ENCODE measurements around the gene ADGRG2. TPM values are rescaled to one million over a fixed set of nuclear protein-coding genes. Genes with fewer than 3 reads are reported as not detected.

The ADGRG2 gene
- total and polyA plus RNA-seq, 2 donors (not counting 1 experiment from before 2014, with no cell fraction given), result not detected

- H3K4me1 Mint-ChIP-seq, result peaks cover 2% of the 10 kb centered on the region
- Histone ChIP-seq H3K27me3 (replicated peaks in 1 of 4; ENCODE audit: control extremely low read depth in 1 of 4, control insufficient read depth in 3 of 4, insufficient read depth in 4 of 4, low read length in 3 of 4) (peaks cover 0 to 12% (median 6%) of the 10 kb centered on the region in 4 experiments), H3K36me3 (replicated peaks in 1 of 2; ENCODE audit: control extremely low read depth in 1 of 2, control insufficient read depth in 1 of 2, extremely low read depth in 1 of 2, insufficient read depth in 2 of 2, low read length in 1 of 2) (no peaks in the 10 kb centered on the region), H2AFZ (ENCODE audit: insufficient read depth, low read depth, low read length, poor library complexity, severe bottlenecking) (no peak overlapping the region), H3K4me1 (ENCODE audit: control insufficient read depth in 2 of 2, insufficient read depth in 2 of 2, low read length in 2 of 2) (no peaks in the 10 kb centered on the region), H3K4me2 (replicated peaks; ENCODE audit: low read depth, low read length, poor library complexity, severe bottlenecking) (no peak overlapping the region), H3K4me3 (ENCODE audit: control extremely low read depth in 1 of 5, extremely low read depth in 1 of 5, insufficient read depth in 1 of 5, low read depth in 2 of 5, low read length in 4 of 5) (no peak overlapping the region), H3K27ac (ENCODE audit: low read length in 2 of 2) (no peak overlapping the region), H4K20me1 (ENCODE audit: control insufficient read depth, insufficient read depth, low read length, poor library complexity, severe bottlenecking) (no peaks in the 10 kb centered on the region), H3K9ac (ENCODE audit: low read length) (no peak overlapping the region), H3K9me3 (ENCODE audit: control extremely low read depth in 1 of 3, control insufficient read depth in 2 of 3, insufficient read depth in 1 of 3, low read length in 2 of 3) (no peaks in the 10 kb centered on the region), H3K79me2 (ENCODE audit: control insufficient read depth, insufficient read depth, low read length) (no peaks in the 10 kb centered on the region)
- intact Hi-C loops (cut with micrococcal nuclease), result no loop called here
- no peaks in the 10 kb centered on the region for H3K9me3 Mint-ChIP-seq (ENCODE audit: insufficient read depth)
- peaks cover 31% of the 10 kb centered on the region for H3K27me3 Mint-ChIP-seq
- H3K27ac Mint-ChIP-seq, result no peak overlapping the region
- WGBS (ENCODE audit: insufficient coverage), result 9% methylated on average over 31 of the region's 35 CpGs
- ATAC-seq (ENCODE audit: low read depth) (no peak), DNase-seq (no peak)
- H3K4me3 Mint-ChIP-seq, result no peak overlapping the region
- ChIA-PET CTCF (no interaction called here), POLR2A (no interaction called here)
- no peak for TF ChIP-seq EZH2 (IDR thresholded peaks at IDR 0.05; ENCODE audit: borderline replicate concordance, insufficient read depth, low read depth, low read length, poor library complexity, severe bottlenecking)
- no peak for TF ChIP-seq CTCF (IDR thresholded peaks at IDR 0.05)
These were observed 357 bp upstream of the ADGRG2 start for GRCh38 chrX:19122641-19123009.

- H3K4me3 Mint-ChIP-seq, result no peak overlapping the region
- CTCF ChIA-PET, result no interaction called here
- WGBS (ENCODE audit: insufficient coverage), result 7% methylated on average over 12 of the region's 18 CpGs
- no peak for TF ChIP-seq CTCF (IDR thresholded peaks at IDR 0.05)
- no peak for TF ChIP-seq EZH2 (IDR thresholded peaks at IDR 0.05; ENCODE audit: borderline replicate concordance, insufficient read depth, low read depth, low read length, poor library complexity, severe bottlenecking)
- H3K27ac Mint-ChIP-seq, result no peak overlapping the region
- ATAC-seq (ENCODE audit: low read depth) (no peak), DNase-seq (no peak)
- H3K27ac ChIP-seq (ENCODE audit: low read length in 2 of 2), result no peak overlapping the region
- H3K4me1 Mint-ChIP-seq, result peaks cover 2% of the 10 kb centered on the region
- H3K27me3 ChIP-seq (replicated peaks in 1 of 4; ENCODE audit: control extremely low read depth in 1 of 4, control insufficient read depth in 3 of 4, insufficient read depth in 4 of 4, low read length in 3 of 4), result peaks cover 0 to 12% (median 6%) of the 10 kb centered on the region in 4 experiments
- H3K79me2 ChIP-seq (ENCODE audit: control insufficient read depth, insufficient read depth, low read length), result no peaks in the 10 kb centered on the region
- H2AFZ ChIP-seq (ENCODE audit: insufficient read depth, low read depth, low read length, poor library complexity, severe bottlenecking), result no peak overlapping the region
- no peak overlapping the region for H3K9ac ChIP-seq (ENCODE audit: low read length)
- no peak overlapping the region for H3K4me3 ChIP-seq (ENCODE audit: control extremely low read depth in 1 of 5, extremely low read depth in 1 of 5, insufficient read depth in 1 of 5, low read depth in 2 of 5, low read length in 4 of 5)
- intact Hi-C loops (cut with micrococcal nuclease), result no loop called here
- H3K9me3 ChIP-seq (ENCODE audit: control extremely low read depth in 1 of 3, control insufficient read depth in 2 of 3, insufficient read depth in 1 of 3, low read length in 2 of 3), result no peaks in the 10 kb centered on the region
- H3K4me1 ChIP-seq (ENCODE audit: control insufficient read depth in 2 of 2, insufficient read depth in 2 of 2, low read length in 2 of 2), result no peaks in the 10 kb centered on the region
- peak overlapping the region; percentile 19 for H3K4me2 ChIP-seq (replicated peaks; ENCODE audit: low read depth, low read length, poor library complexity, severe bottlenecking)
- POLR2A ChIA-PET, result no interaction called here
- peaks cover 33% of the 10 kb centered on the region for H3K27me3 Mint-ChIP-seq
- no peaks in the 10 kb centered on the region for H3K9me3 Mint-ChIP-seq (ENCODE audit: insufficient read depth)
- no peaks in the 10 kb centered on the region for H4K20me1 ChIP-seq (ENCODE audit: control insufficient read depth, insufficient read depth, low read length, poor library complexity, severe bottlenecking)
- H3K36me3 ChIP-seq (replicated peaks in 1 of 2; ENCODE audit: control extremely low read depth in 1 of 2, control insufficient read depth in 1 of 2, extremely low read depth in 1 of 2, insufficient read depth in 2 of 2, low read length in 1 of 2), result no peaks in the 10 kb centered on the region
These were observed 802 bp downstream of the ADGRG2 start for GRCh38 chrX:19121466-19121865.

All from B cell (primary cell).